Suprapubic skin (tissue), 3 donors: ENCODE data around the gene SAMD14.

ENCODE experiments used
- POLR2AphosphoS5 ChIP-seq, 3 donors: sonication (generic); formaldehyde crosslinking; IDR thresholded peaks; one replicate each; pipeline ENCODE4 v1.6.1; 2017; ENCODE audit warnings: antibody characterized with exemption in 3 of 3
- TF ChIP-seq, protein P1 (sequence below), 2 donors: fragments of 200-600 bp in 1 of 2; fragments of 450-650 bp in 1 of 2; sonication (generic) in 1 of 2; IDR thresholded peaks; one replicate each; pipeline ENCODE4 v1.5.1; 2016 to 2019; ENCODE audit warnings: antibody characterized with exemption in 2 of 2, mild to moderate bottlenecking in 1 of 2, moderate library complexity in 1 of 2

DNA sequence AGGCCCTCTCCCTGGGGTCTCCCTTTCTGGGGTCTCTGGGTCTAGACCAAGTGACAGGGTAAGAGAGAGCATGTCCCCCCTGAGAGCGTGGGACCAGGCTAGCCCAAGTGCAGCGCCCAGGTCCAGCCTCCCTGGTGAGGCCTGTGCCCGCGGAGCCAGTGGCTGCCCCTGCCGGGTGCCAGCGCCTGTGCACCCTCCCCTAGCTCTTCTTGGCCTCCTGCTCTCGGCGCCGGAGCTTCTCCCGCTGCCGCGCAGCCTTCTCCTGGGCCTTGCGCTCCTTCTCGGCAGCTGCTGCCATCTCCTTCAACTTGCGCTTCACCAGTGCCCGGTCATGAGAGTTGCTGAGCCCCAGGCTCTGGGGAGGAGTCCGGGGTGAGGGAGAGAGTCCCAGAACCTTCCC, 17.3 kb downstream of the SAMD14 start:
- TF ChIP-seq, protein P1, sequence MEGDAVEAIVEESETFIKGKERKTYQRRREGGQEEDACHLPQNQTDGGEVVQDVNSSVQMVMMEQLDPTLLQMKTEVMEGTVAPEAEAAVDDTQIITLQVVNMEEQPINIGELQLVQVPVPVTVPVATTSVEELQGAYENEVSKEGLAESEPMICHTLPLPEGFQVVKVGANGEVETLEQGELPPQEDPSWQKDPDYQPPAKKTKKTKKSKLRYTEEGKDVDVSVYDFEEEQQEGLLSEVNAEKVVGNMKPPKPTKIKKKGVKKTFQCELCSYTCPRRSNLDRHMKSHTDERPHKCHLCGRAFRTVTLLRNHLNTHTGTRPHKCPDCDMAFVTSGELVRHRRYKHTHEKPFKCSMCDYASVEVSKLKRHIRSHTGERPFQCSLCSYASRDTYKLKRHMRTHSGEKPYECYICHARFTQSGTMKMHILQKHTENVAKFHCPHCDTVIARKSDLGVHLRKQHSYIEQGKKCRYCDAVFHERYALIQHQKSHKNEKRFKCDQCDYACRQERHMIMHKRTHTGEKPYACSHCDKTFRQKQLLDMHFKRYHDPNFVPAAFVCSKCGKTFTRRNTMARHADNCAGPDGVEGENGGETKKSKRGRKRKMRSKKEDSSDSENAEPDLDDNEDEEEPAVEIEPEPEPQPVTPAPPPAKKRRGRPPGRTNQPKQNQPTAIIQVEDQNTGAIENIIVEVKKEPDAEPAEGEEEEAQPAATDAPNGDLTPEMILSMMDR (IDR thresholded peaks at IDR 0.05) = peak in 1 of 2 donors; percentile 8
- TF ChIP-seq POLR2AphosphoS5 (IDR thresholded peaks at IDR 0.05) = no peak
